GM18507 (cell line): ENCODE data around the gene MRPS6.

Experiments
- DNase-seq: peaks from one replicate; pipeline ENCODE4 v3.0.0; 2011; ENCODE audit warnings: low read depth; ENCODE audit not compliant: insufficient read length; ENCODE audit errors: extremely low spot score
- FAIRE-seq: peaks from 2 replicates; lab custom pipeline; 2011; peaks lifted over from hg19 to GRCh38; lab: Jason Lieb, UNC

The MRPS6 gene

DNA sequence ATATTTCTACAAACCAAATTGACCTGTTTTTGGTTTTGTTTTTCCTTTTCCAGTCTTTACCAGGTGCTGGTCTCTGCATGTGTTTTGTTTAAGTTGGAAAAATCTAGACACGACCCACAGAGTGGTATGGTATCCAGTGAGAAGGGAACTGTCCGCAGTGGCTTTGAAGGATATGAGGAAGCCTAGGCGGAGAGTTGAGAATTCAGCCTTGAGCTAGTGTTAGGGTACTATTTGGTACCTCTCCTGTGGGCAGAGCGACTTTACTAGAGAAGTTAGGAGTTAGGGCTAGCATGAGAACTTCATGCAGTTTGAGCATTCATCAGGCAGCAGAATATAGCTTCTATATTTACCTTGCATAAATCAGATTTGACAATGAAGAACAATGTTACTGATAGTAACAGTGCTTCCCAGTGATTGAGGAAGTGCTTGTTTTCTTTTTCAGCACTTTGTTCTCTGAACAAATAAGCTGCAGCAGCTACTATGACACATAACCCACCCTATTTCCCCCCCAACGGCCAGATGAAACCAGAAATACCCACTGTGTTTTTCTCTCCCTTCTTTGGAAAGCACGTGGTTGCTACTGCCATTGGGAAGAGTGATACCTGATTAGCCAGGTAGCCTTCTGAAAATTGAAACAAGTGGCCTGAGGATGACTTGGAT, 19.0 kb downstream of the MRPS6 start:
- FAIRE-seq (no peak), DNase-seq (no peak)

DNA sequence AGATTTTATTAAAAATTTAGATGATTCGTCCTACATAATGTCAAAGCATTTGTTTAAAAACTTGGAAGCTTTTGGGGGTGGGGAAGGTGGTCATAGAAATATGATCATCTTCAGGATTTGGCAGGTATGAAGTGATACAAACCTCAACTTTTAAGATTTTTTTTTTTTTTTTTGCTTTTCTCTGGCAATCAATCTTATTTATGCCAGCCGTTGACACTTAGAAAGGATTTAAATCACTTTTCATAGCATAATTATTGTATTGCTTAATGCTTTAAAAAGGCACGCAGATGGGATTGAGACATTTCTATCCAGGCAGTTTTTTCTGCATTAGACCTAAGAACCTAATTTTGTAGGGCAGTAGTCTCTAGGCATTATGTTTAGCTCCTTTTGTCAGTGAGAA, 19.7 kb downstream of the MRPS6 start:
- DNase-seq, result no peak

DNA sequence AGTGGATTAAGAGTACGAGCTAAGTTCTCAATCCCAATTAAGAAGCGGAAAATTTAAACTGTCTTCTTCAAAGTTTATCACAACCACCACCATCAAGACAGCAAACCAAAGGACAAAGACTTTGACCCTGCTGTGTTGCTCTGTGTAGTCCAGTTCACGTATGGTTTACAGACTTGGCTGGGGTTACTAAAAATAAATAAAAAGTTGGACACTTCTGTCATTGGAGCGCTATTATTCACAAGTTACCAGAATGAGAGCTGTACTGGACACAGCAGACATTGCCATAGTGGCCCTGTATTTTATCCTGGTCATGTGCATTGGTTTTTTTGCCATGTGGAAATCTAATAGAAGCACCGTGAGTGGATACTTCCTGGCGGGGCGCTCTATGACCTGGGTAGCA, 21.6 kb downstream of the MRPS6 start:
- DNase-seq (no peak), FAIRE-seq (no peak)

More for the DNA sequence above, 19.7 kb downstream of the MRPS6 start:
- FAIRE-seq, result no peak

DNA sequence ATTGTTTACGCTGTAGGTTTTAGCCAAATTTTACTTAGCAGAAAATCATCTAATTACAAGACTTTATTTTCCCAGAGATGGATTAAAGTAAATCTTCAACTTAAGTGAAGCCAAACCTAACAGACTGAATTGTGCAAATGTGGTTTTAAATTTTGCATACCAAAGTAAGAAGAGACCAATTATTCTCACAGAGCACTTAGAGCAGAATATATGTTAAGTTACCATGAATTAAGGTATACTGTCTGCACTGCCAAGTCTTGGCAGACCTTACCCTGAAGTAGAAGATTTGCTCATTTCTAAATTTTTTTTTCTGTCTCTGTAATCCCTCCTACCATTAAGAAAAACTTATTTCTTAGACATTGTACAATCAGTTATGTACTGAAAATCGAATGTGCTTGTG, 24.1 kb downstream of the MRPS6 start:
- FAIRE-seq (no peak), DNase-seq (no peak)

DNA sequence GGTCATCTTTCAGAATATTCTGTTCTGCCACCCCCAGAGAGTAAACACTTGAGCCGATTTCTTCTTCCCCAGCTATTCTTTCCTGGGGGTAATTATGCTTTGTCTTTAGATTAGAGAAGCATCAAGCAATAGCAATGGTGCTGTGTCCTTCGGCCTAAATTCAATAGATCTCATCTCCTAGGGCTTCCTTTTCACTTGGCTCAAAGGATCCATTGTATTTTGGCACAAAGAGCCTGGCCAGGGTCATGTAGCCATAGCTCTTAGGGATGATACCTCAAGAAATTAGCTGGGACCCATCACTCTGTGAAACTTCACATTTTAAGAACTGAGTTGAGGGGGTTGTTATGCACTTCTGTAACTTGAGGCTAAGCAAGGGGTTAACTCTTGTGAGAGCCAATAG, 27.0 kb downstream of the MRPS6 start:
- FAIRE-seq (no peak), DNase-seq (no peak)

DNA sequence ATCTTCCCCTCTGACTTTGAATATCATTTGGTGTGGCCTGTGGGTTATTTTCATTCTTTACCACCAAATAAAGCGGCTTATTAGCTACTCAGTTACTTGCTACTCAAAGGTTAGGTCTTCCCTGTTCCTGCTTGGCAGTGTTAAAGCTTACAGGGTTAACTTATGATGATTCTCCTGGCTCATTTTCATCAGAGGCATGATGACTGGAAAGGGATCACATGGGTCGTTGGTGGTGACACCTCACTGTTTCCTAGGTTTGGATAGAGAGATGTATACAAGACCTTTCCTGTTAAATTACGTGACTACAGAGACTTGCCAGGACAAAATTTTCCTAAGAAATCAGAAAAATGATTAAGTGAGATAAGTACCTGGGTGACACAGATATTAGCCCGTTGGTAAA, 27.4 kb downstream of the MRPS6 start:
- FAIRE-seq (no peak), DNase-seq (no peak)

DNA sequence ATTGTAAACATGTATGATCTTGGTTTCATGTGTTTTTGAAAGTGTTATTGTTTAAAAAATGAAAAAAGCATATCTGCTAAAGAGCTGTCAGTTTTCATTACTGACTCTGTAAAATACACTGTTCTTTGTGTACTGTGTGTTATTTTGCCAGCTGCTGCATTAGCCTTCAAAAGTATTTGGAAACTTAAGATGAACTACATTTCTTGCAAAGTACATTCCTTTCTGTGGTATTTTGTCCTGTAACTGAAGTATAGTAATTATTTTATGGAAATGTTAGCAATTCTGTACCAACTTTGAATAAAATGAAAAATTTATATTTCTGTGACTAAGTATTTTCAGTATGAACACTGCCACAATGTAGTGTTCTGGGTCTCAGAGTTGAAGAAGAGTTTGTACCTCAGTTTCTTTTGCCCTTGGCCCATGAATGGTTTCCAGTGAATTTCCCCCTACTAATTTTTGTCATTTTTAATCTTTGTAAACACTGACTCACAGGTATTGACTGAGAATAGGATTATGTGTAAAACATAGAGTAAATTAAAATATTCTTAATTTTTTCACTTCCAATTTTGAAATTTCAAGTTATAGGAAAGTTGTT, 32.7 kb downstream of the MRPS6 start:
- FAIRE-seq (peak; percentile 5), DNase-seq (no peak)

DNA sequence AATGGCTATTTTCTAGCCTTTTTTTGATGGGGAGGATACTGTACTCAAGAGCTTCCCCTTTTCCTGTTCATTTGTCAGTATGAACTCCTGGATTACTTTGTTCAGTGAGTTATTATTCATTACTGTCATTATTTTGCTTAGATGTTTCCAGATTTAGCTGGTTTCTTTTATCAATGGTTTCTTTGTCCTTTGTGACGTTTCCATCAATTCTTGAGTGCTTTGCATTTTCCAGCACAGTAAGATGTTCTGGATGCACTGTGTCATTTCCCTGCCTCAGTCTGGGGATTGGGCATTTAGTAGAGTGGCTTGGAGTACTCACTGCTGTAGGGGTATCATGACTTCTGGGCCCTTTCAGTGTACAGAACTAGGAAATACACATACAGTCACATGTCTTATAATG, 34.2 kb downstream of the MRPS6 start:
- no peak for FAIRE-seq
- DNase-seq, result no peak

DNA sequence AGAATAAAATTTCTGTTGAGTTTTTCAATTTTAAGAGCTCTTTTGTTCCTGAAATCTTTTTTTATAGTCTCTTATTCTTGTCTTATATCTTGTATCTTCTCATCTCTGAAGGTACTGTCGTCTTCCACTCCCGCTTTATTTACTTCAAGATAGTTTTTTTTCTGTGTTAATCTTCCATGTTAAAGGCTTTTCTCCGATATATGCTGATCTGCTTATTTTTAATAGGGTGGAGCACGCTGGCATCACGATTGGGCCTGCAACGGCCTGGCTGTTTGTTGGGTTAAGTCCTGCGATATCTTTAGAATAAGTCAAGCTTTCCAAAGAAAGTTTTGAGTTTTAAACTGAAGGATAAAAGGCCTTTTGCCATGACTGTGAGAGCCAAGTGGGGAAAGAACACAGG, 35.7 kb downstream of the MRPS6 start:
- DNase-seq, result no peak
- FAIRE-seq, result no peak

DNA sequence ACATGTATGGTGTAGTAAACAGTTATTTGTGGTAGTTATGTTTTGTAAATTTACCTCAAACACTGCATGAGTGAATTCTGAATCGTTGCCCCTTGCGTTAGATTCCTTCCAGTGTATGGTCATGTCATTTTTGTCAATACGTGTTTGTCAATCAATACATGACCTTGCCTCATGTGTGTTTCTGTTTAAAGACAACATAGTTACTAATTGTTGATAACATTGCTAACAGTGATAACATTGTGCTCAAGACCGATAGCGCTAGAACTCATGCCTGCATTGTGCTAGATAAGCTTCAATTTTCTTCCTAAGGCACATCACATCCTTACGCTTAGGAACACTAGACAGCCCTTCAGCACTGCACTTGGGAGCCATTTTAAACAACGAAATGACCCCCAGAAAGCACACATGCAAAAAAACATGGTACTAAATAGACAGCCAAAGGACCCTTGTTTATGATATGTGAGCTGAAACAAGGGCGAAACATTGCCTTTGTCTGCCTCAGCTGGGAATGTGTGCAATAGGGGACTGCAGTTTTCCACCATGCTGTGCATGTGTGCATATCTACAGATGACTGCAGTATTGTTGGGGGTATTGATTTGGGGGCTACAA, 37.3 kb downstream of the MRPS6 start:
- no peak for DNase-seq
- no peak for FAIRE-seq

DNA sequence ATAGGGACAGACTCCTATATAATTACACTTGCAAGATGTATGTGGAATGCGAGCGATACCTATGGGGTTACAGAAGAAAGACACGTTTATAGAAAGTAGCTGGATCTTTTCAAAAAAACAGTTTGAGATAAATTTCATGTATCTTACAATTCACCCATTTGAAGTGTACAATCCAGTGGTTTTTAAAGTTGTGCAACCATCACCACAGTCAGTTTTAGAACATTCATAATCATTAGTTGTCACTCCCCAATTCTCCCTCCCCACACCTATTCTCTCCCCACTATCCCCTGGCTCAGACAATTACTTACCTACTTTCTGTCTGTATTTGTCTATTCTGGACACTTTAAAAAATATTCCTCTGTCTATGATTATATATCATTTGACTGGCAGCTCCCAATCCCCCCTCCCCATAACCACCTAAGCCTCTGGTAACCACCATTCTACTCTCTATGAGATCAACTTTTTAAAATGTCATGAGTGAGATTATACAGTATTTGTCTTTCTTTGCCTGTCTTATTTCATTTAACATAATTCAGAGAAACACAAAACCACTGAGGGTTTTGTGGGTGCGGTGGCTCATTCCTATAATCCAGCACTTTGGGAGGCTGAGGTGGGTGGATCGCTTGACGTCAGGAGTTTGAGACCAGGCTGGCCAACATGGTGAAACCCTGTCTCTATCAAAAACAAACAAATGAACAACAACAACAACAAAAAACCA, 39.1 kb downstream of the MRPS6 start:
- DNase-seq, result no peak
- no peak for FAIRE-seq

DNA sequence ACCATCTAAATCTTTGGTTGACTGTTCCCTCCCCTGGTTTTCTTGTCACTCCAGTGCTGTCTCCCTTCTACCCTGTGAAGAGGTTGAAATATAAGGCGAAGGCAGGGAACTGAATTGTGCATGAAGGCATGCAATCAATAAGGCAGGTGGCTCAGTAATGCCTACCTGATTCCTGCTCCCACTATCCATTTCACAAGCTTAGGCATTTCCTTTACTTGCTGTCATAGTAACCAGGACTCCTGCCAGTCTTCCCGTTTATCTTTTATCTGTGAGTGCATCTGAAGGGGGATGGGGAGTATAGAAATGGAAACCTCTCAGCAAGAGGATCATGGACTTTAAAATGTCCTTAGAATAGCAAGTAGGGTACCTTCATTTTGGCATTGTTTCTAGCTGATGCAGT, 40.5 kb downstream of the MRPS6 start:
- FAIRE-seq (no peak), DNase-seq (no peak)

DNA sequence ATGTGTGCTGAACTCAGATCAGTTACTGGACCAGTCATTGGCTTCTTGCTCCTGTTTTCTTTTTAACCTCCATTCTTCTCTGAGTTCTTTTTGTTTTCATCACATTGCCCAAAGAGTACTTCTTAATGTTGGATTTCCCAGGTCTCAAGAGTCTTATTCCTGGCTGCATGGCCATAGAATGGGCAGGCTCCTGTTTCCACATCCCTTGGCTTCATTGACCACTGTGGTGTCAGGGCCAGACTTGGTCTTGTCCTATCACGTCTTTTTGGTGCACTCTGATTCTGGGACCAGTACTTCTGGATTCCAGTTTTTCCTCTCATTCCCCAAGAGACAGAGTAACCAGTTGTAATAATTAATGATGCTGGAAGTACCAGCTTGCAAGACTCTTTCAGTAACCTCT, 41.8 kb downstream of the MRPS6 start:
- no peak for DNase-seq
- no peak for FAIRE-seq

DNA sequence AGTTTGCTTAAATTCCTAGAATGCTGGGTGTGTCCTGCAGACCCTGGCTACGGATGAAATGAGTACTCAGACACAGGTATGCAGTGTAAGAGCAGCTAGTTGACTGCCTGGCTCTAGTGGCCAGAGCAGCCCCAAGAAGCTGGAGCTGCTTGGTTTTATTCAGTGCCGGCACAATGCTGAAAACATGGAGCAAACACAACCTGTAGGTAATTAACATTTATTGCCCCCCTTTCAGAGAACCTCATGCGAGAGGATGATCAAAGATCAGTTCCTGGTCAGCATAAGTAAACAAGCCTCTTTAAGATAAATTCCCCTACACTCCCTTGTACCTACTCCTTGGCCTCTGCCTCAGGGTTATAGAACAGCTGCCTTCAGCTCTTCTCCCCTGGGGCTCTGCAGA, 43.2 kb downstream of the MRPS6 start:
- FAIRE-seq, result no peak
- DNase-seq, result no peak

DNA sequence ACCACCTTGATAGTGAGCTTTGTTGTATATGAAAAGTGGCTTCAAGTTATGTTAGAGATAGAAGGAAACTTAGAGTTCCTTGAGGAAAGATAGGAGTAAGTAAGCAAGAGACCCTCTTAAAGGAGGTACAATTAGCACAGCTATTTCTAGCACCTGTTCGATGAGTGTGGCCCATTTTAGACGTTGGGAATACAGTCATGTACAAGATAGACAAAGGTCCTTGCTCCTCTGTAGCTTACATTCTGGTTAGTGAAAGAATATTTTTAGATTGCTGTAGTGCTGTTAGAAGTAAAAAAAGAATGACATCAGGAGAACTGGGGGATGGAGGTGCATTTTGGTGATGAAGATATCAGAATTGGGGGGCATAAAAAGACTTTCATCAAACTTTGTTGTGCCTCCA, 47.5 kb downstream of the MRPS6 start:
- DNase-seq (no peak), FAIRE-seq (no peak)

DNA sequence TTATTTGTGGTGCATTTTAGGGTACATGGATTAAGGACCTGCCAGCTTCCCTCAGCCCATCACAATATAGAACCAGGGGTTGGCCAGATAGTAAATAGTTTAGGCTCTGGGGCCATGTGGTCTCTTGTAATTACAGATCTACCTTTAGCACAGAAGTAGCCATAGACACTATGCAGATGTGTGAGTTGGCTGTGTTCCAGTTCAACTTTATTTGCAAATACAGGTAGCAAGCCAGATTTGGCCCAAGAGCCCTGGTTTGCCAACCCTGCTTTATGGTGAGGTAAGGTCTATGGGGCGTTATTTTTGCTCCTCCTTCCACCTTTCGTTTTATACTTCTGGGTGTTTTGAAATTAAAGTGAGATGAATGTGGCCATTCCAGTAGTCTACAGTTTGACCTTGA, 48.7 kb downstream of the MRPS6 start:
- FAIRE-seq, result no peak
- no peak for DNase-seq

DNA sequence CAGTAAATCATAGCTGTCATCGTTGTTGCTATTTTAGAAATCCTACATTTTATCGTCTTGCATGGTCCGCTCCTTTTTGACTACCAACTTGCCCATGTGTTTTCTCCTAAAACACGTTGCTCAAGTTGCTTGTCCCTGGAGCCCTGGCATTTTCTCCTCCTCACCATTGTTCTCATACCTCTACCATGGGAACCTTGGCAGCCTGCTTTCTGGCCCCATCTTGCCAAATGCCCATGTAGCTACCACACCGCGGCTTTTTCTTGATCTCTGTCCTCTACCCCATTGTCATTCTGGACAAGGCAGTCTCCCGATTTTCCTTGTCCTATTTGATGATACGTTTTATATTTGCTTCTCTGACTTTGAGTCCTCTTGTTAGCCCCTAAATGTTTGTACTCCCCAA, 50.2 kb downstream of the MRPS6 start:
- DNase-seq (no peak), FAIRE-seq (no peak)

DNA sequence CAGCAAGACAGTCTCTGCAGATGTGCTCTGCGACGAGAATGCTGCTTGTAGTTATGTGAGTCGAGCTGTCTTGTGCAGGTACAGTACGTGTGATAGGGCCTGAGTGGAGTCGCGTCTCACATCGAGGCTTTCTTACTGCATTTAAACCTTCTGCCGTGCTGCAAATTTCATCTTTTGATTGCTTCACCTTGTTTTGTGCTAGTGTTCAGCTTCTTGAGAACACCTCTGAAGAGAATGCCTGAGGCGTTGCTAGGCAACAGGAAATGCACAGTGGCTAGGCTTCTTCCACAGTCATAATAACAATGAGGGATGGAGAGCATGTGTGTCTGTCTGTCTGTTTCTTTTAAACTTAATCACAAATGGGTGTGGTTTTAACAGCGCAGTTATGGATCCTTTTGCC, 52.9 kb downstream of the MRPS6 start:
- DNase-seq (no peak), FAIRE-seq (no peak)

DNA sequence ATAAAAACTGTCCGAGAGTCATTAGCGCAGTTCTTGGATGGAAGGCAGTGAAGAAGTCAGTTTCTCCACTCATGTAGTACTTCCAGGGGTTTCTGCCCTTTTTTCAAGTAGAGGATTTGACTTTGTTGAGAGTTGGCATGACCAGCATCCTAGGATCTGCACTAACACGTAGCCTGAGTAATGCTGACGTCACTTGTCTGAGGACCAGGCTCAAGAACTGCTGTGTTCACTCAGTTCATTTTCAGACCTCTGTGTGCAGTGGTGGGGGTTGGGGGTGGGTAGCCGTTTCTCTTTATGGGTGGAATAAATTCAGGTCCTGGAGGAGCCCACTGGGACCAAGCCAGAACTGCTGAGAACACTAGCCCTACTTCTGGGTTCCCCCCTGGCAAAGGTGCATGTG, 53.3 kb downstream of the MRPS6 start:
- FAIRE-seq (no peak), DNase-seq (no peak)

DNA sequence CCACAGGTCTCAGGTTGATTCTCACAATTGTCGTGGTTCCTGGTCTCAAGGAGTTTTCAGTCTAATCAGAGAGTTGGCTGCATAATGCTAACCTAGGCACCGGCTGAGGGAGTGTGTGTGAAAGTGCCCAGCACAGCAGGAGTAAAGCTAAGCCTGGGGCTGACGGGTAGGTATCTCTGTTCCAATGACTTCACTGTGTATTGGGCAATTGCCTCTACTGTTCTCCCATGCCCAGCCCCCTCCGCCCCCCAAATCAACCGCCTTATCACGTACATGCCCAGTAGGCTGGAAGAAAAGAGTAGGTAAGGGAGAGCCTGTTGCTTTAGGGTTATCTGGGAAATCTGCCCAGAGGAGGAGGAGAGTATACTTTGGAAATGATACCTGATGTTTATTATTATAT, 54.7 kb downstream of the MRPS6 start:
- FAIRE-seq (no peak), DNase-seq (no peak)

DNA sequence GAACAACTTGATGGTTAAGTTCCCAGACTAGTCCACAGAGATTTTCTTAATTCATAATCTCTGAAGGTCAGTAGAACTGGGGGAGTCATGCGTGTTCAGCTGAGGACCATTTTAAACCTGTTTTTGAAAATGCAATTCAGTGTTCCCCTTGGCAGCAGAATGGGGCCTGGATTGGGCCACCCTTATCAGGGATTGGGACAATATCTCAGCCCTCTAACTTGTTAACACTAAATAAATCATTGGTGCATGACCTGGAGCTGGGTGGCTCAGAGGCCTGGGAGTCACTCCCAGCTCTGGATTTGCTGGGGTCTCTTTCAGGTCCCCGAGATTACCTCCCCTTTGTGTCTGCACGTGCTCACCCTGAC, 55.3 kb downstream of the MRPS6 start:
- DNase-seq (no peak), FAIRE-seq (no peak)
